ENCODE results near the gene LDB3.

GRCh38 chr10:86742230-86742629 is 73.9 kb downstream of the LDB3 start:
- TF ChIP-seq CTCF (IDR thresholded peaks at IDR 0.05; ENCODE audit: low read depth, low read length, poor library complexity, severe bottlenecking), result no peak
- no peak for TF ChIP-seq EZH2phosphoT487 (IDR thresholded peaks at IDR 0.05; ENCODE audit: borderline replicate concordance, low read length)

All from DOHH2 (cell line).